Glutamatergic neuron (in vitro differentiated cells): ENCODE measurements around the gene VIM. TPM values are rescaled to one million over a fixed set of nuclear protein-coding genes. Genes with fewer than 3 reads are reported as not detected.

Experiments
- DNase-seq: peaks from one replicate; pipeline ENCODE4 v3.0.0; 2022
- H3K27ac Mint-ChIP-seq: one replicate; pipeline ENCODE4 v1.8.0; 2020; ENCODE audit warnings: mild to moderate bottlenecking, mixed read lengths, inconsistent platforms; ENCODE audit not compliant: unreplicated experiment
- H3K27me3 Mint-ChIP-seq: one replicate; pipeline ENCODE4 v1.8.0; 2020; ENCODE audit warnings: mild to moderate bottlenecking, moderate library complexity, mixed read lengths, inconsistent platforms; ENCODE audit not compliant: unreplicated experiment
- H3K36me3 Mint-ChIP-seq: one replicate; pipeline ENCODE4 v1.8.0; 2020; ENCODE audit warnings: mild to moderate bottlenecking, mixed read lengths, inconsistent platforms; ENCODE audit not compliant: unreplicated experiment
- H3K4me1 Mint-ChIP-seq: one replicate; pipeline ENCODE4 v1.8.0; 2020; ENCODE audit warnings: mild to moderate bottlenecking, low read depth, mixed read lengths, inconsistent platforms; ENCODE audit not compliant: unreplicated experiment
- H3K4me3 Mint-ChIP-seq: one replicate; pipeline ENCODE4 v1.8.0; 2020; ENCODE audit warnings: mild to moderate bottlenecking, mixed read lengths, inconsistent platforms; ENCODE audit not compliant: unreplicated experiment
- H3K9me3 Mint-ChIP-seq: one replicate; pipeline ENCODE4 v1.8.0; 2020; ENCODE audit warnings: mild to moderate bottlenecking, moderate library complexity, mixed read lengths, inconsistent platforms; ENCODE audit not compliant: unreplicated experiment
- total RNA-seq: library from RNA; stranded (reverse); fragmentation: NEBNext Ultra II Directional; extraction: Animal tissue kit (Norgen Biotek cat#: 25700); gene quantifications from one replicate; pipeline ENCODE4 v1.2.1, GENCODE V29; 2021; ENCODE audit not compliant: unreplicated experiment
- TF ChIP-seq, protein P1 (sequence below): fragments of 200-600 bp; sonication (generic); IDR thresholded peaks from one replicate; pipeline ENCODE4 v1.5.0; 2021; ENCODE audit not compliant: partially characterized antibody, unreplicated experiment

Gene VIM
- total RNA-seq, 1 donor from 2014 or later = 106 TPM

DNA sequence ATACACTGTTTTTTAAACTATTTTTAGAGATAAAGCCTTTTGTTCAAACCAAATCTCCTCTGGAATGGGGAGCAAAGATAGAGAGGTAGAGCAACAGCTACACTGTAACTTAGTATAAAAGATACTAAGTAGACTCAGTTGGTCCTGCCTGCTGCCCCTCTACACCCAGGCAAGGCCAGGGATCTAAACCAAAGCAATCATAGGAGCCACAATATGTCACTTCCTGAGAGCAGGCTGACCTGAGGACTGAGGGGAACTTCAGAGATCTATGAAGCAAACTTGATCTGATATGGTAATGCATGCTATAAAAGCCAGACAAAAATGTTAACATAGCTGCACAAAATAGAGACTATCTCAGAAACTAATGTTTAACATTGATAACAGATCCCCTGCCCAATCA is 19.6 kb upstream of the VIM start:
- no peak for DNase-seq
- H3K36me3 Mint-ChIP-seq = no peaks in the 10 kb centered on the region
- H3K9me3 Mint-ChIP-seq = peaks cover 5% of the 10 kb centered on the region
- peaks cover 3% of the 10 kb centered on the region for H3K27me3 Mint-ChIP-seq
- no peak overlapping the region for H3K4me3 Mint-ChIP-seq
- H3K4me1 Mint-ChIP-seq = peaks cover 7% of the 10 kb centered on the region
- TF ChIP-seq, protein P1, sequence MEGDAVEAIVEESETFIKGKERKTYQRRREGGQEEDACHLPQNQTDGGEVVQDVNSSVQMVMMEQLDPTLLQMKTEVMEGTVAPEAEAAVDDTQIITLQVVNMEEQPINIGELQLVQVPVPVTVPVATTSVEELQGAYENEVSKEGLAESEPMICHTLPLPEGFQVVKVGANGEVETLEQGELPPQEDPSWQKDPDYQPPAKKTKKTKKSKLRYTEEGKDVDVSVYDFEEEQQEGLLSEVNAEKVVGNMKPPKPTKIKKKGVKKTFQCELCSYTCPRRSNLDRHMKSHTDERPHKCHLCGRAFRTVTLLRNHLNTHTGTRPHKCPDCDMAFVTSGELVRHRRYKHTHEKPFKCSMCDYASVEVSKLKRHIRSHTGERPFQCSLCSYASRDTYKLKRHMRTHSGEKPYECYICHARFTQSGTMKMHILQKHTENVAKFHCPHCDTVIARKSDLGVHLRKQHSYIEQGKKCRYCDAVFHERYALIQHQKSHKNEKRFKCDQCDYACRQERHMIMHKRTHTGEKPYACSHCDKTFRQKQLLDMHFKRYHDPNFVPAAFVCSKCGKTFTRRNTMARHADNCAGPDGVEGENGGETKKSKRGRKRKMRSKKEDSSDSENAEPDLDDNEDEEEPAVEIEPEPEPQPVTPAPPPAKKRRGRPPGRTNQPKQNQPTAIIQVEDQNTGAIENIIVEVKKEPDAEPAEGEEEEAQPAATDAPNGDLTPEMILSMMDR = no peak
- no peak overlapping the region for H3K27ac Mint-ChIP-seq

DNA sequence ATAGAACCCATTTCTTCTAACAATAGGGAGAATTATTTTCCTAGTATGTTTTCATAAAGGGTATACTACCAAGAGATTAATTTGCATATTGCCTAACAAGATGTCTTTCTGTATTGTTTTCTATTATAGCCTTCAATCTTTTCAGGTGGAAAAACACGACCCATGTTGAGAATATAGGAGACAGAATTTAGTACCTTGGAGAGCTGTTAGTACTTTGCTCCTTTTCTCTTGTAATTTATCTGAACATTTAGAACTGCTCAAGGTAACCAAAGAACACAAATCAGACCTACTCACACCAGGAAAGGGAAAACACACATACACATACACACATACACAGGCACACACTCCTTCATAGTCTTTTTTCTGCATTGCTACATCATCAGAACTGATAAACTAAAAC is 18.7 kb upstream of the VIM start:
- Mint-ChIP-seq H3K27me3 (peaks cover 3% of the 10 kb centered on the region), H3K4me3 (no peak overlapping the region), H3K9me3 (peaks cover 5% of the 10 kb centered on the region), H3K36me3 (no peaks in the 10 kb centered on the region), H3K27ac (no peak overlapping the region), H3K4me1 (peaks cover 7% of the 10 kb centered on the region)
- no peak for DNase-seq
- TF ChIP-seq, protein P1 = no peak

DNA sequence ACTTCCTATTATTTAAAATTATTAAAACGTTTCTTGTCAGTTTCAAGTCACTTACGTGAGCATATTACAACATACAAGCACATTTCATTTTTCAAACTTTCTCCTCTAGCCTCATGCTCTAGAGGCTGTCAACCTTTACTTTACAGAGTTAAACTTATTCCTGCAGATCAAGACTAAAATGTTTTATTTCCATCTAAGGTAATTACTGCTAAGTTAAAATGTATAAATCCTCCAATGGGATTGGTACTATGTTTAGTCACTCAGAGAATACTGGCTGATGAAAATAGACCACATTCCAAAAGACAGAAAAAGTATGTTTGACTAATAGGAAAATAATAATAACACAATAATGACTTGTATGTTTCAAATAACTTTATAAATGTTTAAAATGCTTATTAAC is 18.2 kb upstream of the VIM start:
- Mint-ChIP-seq H3K27ac (no peak overlapping the region), H3K27me3 (peaks cover 3% of the 10 kb centered on the region), H3K4me3 (no peak overlapping the region), H3K36me3 (no peaks in the 10 kb centered on the region), H3K4me1 (peaks cover 7% of the 10 kb centered on the region), H3K9me3 (peaks cover 5% of the 10 kb centered on the region)
- DNase-seq = no peak
- TF ChIP-seq, protein P1 = no peak

DNA sequence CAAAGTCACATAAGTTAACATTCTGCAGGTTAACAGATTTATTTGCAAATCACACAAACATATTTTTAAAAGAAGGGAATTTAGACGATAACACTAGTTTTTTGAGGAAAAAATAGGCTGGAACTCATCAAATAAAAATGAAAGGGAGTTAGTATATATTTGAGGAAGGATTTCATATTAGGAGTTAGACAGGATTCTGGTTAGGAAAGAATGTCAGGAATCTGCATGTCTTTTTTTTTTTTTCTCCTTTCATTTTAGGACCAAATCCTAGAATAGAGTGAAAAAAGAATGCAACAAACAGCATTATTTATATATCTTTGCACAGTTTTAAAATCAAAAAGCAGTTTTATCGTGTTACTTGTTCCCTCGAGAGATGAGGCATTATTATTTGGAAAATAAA is 17.7 kb upstream of the VIM start:
- Mint-ChIP-seq H3K4me3 (no peak overlapping the region), H3K4me1 (peaks cover 7% of the 10 kb centered on the region), H3K27me3 (peaks cover 3% of the 10 kb centered on the region), H3K36me3 (no peaks in the 10 kb centered on the region), H3K9me3 (peaks cover 5% of the 10 kb centered on the region), H3K27ac (no peak overlapping the region)
- TF ChIP-seq, protein P1 = no peak
- DNase-seq = no peak

DNA sequence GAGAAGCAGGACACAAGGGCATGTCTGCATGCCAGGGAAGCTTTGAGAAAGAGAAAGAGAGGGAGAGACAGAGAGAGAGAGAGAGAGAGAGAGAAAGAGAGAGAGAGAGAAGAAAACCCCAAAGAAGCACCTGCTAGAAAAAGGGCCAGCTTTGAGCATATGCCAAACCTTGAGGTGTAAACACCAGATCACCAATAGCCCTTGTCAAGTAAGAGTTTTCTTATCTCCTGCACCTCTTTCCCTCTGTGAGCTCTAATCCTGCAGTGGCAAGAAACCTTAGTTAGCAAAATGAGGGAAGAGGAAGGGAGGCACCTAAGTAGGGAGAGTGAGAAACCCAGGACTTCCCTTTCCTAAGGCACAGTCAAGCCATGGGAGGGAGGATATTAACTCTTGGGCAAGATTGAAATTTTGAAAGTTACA is 15.2 kb upstream of the VIM start:
- no peaks in the 10 kb centered on the region for H3K27me3 Mint-ChIP-seq
- no peaks in the 10 kb centered on the region for H3K4me1 Mint-ChIP-seq
- peaks cover 1% of the 10 kb centered on the region for H3K9me3 Mint-ChIP-seq
- H3K4me3 Mint-ChIP-seq = no peak overlapping the region
- no peak overlapping the region for H3K27ac Mint-ChIP-seq
- DNase-seq = no peak
- no peaks in the 10 kb centered on the region for H3K36me3 Mint-ChIP-seq
- TF ChIP-seq, protein P1 = no peak
